A172 (cell line): ENCODE measurements around the gene RCSD1. TPM values are rescaled to one million over a fixed set of nuclear protein-coding genes. Genes with fewer than 3 reads are reported as not detected.

Experiments used
- DNase-seq: peaks from one replicate; pipeline ENCODE4 v3.0.0-alpha.2; 2015; ENCODE audit warnings: low spot score
- total RNA-seq: library from RNA; depleted of rRNA; stranded (reverse); fragments of >200 nt; shearing (Covaris generic); gene quantifications from 2 replicates; pipeline ENCODE4 v1.2.3, GENCODE V29; 2014; rRNA removed

RCSD1 gene
- total RNA-seq, 1 experiment from 2014 or later, result 0.29 TPM

GRCh38 chr1:167746013-167746672 is 116.1 kb downstream of the RCSD1 start:
- no peak for DNase-seq

DNA sequence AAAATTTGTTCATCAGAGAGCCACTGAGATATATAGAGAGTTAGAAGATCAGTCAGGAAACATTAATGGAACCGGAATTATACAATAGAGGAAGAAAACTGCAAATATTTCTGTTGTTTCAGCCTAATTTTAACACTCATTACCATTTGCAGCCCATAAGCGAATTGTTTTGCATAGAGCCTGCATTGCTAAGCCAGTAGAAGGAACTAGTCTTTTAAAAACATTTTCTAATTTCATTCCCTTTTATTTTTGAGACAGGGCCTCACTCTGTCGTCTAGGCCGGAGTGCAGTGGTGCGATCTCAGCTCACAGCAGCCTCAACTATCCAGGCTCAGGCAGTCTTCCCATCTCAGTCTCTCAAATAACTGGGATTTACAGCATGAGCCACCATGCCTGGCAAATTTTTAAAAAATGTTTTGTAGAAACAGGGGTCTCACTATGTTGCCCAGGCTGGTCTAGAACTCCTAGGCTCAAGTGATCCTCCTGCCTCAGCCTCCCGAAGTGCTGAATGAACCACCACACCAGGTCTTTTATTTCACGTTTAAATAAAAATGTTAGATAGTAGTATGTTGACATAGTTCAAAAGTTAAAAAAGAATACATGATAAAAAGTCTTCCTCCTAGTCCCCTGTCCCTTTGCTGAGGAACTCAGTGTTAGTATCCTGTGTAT is 117.1 kb downstream of the RCSD1 start:
- no peak for DNase-seq

DNA sequence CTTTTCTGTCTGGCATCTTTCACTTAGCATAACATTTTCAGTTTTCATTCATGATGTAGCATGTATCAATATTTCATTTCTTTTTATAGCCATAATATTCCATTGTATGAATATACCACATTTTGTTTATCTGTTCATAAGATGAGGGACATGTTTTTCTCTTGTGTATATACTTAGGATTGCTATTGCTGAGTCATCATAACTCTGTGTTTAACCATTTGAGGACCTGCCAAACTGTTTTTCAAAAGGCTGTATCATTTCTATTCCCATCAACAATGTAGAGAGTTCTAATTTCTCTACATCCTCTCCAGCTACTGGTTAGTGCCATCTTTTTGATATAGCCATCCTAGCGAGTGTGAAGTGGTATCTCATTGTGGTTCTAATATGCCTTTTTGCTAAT is 118.0 kb downstream of the RCSD1 start:
- DNase-seq, result no peak

DNA sequence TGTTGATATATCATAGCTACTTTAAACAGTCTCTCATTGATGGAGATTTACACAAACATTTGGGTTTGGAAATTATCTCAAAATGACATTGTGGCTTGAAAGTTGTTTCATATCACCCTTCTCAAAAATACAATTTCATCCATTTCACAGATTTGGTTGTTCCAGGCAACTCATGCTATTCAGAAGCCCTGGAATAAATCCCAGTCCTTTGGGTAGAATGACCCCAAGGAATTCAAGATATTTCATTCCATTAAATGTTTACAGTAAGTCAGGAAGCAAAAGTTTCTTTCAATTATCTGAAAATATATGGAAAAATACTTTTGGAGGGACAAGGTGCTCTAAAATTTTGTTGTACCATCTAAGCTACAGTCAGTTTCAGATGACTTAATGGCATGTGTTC is 118.9 kb downstream of the RCSD1 start:
- no peak for DNase-seq

GRCh38 chr1:167749741-167750140 is 119.7 kb downstream of the RCSD1 start:
- no peak for DNase-seq

GRCh38 chr1:167750641-167751040 is 120.6 kb downstream of the RCSD1 start:
- DNase-seq, result no peak

GRCh38 chr1:167751676-167752075 is 121.6 kb downstream of the RCSD1 start:
- DNase-seq, result no peak

DNA sequence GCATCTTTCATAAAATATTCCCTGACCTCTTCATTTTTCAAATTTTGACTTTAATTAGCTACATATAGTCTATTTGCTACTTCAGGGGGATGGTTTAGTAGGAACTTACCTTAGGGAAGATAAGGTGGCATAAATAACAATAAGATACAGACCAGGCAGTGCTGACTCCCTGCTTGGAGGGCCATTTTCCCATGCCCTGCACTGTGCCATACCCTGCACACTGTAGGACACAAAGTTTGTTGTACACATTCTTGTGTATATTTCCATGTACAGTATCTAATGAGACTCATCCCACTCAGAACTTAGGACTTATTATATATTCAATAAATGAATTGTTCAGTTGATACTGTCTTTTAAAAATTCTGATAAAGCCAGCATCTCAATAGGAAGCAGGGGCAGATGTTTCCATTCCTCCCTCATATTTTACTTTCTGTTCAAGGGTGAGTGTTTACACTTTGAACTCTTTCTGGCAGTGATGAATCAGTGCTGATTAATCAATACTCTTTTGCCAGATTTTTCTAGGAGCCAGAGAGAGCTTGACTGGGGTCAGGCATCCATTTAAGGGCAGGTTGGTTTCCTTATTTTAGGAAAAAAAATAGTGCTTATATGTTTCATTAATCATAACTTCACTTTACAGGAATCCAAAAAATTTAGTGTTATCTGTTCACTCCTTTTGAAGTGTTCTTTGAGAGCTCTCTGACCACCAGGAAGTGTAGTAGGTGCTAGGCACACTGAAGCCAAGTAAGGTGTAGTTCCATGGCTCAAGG is 122.4 kb downstream of the RCSD1 start:
- DNase-seq, result no peak

DNA sequence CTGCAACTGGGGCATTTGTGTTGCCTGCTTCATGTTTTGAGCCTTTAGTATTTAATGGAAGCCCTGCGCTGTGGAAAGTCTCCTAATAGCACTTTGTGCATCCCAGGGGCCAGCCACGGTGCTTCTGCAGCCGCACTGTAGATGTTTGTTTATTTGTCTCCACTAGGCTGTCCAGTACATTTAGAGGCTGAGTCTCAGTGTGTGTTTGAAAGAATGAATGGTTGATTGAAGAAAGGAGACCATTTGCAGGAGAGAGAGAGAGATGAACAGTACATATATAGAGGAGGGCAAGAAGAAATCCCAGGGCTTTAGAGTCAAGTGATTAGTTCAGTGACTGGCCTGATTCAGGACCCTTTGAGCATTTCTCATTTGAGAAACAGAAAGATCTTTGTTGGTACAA is 125.6 kb downstream of the RCSD1 start:
- no peak for DNase-seq

Other genes with a start within 250 kb of the RCSD1 start
- gene CD247, start 111.7 kb upstream of the RCSD1 start, total RNA-seq, result 0.26 TPM in 1 of 2 replicates, not detected in the other
- 90.0 and 93.8 TPM in 2 replicates for gene CREG1, start 76.5 kb upstream of the RCSD1 start, total RNA-seq
- gene MPZL1, start 91.8 kb downstream of the RCSD1 start, total RNA-seq, result 126 and 170 TPM in 2 replicates